Measurements from ENCODE around the gene NDUFV1.

DNA sequence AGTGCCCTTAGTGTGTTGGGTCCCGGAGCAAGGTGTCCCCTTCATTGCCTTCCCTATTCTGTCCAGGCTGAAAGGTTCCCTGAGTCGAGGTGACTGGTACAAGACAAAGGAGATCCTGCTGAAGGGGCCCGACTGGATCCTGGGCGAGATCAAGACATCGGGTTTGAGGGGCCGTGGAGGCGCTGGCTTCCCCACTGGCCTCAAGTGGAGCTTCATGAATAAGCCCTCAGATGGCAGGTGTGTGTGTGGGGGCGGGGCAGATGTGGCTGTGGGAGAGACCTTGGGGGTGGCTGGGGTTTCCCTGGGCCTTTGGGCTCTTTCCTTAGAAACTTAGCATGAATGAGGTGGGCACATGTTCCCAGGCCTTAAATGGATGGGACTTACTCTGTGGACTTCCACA lies 1.8 kb downstream of the NDUFV1 start:
- no peak for TF ChIP-seq POLR2A (IDR thresholded peaks at IDR 0.05)
- no peak for TF ChIP-seq EP300 (IDR thresholded peaks at IDR 0.05)
- TF ChIP-seq POLR2AphosphoS5 (IDR thresholded peaks at IDR 0.05): no peak

Data from gastroesophageal sphincter (tissue), 2 donors.